Colon (tissue), 2 donors: ENCODE results near the gene MYO9A.
"Not testable (repeated sequence)": the region's sequence is repeated elsewhere in the genome, so short reads cannot be mapped to it uniquely, and the experiment has no call there.

ENCODE experiments used
- FAIRE-seq: peaks from 2 replicates; lab custom pipeline; 2012; peaks lifted over from hg19 to GRCh38; lab: Jason Lieb, UNC
- donor health status: control.
- donor health status: control.

The MYO9A gene

DNA sequence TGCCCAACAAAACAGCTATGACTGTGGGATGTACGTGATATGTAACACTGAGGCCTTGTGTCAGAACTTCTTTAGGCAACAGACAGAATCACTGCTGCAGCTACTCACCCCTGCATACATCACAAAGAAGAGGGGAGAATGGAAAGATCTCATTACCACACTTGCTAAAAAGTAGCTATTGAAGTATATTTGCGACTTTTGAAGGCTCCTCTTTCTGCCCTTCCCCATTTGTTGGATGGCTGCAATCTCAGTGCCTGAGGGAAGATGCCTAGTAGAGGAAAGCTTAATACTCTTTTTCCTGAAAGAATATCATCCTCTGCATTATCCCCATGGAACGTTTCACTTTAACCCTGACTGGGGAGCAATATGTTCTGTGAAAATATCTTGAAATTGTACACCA, 22.1 kb upstream of the MYO9A start:
- no peak for FAIRE-seq

DNA sequence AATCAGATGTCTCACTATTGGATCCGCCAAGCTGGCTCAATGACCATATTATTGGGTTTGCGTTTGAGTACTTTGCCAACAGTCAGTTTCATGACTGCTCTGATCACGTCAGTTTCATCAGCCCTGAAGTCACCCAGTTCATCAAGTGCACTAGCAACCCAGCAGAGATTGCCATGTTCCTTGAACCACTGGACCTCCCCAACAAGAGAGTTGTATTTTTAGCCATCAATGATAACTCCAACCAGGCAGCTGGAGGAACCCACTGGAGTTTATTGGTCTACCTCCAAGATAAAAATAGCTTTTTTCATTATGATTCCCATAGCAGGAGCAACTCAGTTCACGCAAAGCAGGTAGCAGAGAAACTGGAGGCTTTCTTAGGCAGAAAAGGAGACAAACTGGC, 21.7 kb upstream of the MYO9A start:
- no peak for FAIRE-seq

DNA sequence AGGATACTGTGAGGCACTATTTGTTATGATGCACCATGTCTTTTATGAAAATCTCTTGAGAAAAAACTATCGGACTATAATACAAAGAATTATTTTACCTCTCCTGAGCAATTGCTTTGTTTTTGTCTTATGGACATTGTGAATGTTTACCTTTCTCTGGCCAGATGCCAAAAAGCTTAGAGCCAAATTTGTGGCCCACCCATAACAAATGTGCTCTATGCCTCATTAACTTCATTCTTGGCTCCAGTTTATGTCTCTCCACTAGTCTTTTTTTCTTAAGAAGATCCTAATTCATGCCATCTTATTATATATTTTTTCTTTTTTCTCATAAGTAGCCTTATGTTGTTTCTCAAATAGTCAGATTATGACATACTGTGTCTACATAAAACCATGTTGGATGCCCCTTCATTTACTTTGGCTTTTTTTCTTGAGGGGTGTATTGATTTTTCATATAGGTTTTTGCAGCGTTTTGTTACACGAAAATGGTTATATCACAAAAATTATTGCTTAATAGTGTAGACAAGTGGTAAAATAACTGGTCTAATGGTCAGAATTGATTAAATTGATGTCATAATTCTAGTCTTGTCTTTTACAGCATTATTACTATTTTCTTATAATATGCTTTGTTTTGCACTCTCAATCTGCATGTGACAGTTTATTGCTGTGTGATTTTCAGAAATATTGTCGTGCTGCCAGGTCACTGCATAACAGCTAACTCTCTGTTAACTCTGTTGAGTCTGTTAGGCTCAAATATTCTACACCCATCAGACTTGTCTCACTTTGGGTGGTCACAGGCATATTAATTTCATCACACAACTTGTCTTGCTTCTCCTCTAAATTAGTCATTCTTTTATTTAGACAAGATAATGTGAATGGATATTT, 18.5 kb upstream of the MYO9A start:
- FAIRE-seq, result no peak

DNA sequence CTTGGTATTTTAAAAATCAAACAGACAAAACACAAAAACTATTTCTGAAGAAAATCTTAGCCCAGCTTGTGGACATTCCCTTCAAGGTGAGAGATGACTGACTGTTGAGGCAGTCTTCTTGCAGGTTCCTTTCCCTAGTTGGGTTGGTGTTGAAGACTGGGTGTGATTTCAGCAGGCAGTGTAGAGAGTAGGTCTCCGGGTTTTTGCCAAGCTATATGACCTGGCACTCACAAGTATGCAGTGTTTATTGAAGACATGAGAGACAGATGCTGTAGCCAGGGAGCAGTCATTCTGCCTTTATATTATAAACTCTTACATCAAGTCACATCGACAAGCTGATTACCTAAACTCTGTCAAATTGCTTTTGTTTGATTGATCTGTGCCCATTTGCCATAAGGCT, 17.8 kb upstream of the MYO9A start:
- no peak for FAIRE-seq

DNA sequence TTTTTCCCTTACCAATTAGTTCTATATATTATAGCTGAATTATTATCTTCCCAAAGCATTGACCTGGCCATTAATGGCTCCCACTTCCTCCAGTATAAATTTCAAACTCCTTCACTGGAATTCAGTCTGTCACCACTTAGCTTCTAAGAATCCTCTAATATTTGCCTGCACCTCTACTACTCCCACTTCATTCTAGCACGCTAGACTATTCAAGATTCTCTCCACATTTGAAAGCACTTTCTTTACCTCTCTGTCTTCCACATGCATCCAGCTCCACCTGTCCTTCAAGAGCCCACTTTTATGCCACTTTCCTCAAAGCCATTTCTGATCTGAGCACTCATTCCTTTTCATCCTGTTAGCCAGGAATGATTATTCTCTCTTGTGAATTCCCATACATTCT, 15.3 kb upstream of the MYO9A start:
- FAIRE-seq, result no peak

DNA sequence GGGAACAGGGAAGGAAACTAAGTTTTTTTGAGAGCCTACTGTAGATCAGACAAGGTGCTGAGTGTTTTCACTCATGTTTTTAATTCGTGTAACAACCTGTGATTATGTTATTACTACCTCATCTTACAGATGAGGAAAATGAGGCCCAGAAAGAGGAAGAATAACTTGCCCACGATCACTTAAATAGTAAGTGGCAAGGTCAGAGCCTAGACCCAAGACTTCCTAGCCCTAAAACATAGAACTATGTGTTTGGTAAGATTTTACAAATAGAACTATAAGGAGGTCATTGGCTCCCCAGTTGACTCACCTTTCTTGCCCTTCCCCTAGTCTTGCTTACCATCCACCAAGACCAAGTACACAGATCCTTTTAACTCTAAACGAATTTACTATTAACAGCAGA, 14.0 kb upstream of the MYO9A start:
- no peak for FAIRE-seq

DNA sequence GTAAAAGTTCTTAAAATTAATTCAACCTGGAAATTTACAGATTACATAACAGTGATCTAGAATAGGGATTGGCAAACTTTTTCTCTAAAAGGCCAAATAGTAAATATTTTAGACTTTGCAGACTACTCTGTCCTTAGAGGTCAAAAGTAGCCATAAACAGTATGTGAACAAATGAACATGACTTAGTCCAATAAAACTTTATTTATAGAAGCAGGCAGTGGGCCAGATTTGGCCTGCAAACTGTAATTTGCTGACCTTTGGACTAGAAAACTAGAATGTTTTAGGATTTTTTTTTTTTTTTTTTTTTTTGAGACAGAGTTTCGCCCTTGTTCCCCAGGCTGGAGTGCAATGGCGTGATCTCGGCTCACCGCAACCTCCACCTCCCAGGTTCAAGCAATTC, 12.3 kb upstream of the MYO9A start:
- no peak for FAIRE-seq

DNA sequence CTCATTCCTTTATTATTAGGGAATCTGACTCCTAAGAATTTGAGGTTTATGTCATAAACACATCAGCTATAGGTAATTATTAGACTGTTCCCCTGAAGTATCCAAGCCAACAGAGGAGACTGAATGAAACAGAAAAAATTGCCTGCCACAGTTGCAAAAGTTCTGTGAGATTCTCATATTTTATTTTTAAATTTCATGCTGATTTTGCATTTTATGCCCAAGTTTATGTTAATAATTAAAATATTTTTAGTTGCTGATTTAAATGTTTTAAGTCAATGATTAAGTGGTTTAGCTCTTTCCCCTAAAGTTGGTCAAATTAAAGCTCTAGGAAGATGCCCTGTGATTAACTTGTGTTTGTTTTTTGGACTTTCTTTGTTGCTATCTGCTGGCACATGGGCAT, 10.4 kb upstream of the MYO9A start:
- FAIRE-seq, result no peak

DNA sequence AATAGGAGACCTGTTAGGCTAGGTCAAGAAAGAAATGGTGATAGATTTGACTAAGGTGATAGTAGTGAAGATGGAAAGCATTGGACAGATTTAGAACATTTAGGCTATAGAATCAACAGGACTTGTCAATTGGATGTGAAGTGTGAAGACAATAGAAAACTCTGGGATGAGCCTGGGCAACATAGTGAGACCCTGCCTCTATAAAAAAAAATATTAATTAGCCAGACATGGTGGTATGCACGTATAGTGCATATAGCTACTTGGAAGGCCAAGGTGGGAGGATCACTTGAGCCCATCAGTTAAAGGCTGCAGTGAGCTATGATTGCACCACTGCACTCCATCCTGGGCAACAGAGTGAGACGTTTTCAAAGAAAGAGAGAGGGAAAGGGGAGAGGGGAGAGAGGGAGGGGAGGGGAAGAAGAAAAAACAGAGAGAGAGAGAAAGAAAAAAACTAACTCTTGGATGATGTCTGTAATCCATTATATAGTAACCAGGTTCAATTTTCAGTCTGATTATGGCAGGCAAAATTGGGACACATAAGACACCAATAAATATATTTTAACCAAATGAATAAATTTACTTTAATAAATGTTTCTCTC, 9.9 kb upstream of the MYO9A start:
- no peak for FAIRE-seq

DNA sequence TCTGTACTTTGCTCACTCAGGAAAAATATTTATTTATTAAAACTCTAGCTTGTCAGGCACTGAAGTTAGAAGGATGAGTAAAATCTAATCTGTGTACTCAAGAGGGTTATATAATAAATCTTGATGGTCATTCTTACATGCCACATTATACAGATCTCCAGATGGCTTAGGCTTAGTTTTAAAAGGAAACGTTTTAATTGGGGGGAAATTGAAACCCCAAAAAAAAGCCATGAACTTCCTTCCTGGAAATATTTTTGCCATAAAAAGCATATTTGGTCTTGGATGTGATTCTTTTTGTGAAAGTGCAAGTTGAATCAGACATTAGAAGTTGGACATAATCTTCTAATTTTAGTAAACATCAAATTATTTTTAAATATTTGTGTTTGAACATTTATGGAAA, 6.3 kb upstream of the MYO9A start:
- no peak for FAIRE-seq

DNA sequence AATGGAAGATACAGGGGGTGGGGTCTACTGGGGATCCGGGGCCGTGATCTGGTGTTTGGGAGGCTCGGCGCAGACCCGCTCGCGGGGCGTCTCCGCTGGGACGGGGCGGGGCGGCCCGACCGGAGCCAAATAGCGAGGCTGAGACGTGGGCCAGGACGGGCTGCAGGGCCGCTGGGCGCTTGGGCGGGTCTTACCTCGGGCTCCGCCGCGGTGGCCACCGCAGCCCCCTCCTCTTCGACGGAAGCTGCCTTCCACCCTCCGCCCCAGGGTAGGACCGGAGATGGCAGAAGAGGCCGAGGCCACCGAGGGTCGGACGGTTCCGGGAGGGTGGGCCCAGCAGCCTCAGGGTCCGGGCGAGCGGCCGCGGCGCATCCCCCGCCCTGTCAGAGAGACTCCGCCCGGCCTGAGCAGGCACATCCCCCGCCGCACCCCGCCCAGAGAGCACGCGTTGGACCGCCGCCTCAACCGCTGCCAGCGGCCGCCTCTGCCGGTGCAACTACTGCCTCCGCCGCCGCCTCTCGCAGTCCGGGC, 399 bp downstream of the MYO9A start:
- FAIRE-seq, result no peak

DNA sequence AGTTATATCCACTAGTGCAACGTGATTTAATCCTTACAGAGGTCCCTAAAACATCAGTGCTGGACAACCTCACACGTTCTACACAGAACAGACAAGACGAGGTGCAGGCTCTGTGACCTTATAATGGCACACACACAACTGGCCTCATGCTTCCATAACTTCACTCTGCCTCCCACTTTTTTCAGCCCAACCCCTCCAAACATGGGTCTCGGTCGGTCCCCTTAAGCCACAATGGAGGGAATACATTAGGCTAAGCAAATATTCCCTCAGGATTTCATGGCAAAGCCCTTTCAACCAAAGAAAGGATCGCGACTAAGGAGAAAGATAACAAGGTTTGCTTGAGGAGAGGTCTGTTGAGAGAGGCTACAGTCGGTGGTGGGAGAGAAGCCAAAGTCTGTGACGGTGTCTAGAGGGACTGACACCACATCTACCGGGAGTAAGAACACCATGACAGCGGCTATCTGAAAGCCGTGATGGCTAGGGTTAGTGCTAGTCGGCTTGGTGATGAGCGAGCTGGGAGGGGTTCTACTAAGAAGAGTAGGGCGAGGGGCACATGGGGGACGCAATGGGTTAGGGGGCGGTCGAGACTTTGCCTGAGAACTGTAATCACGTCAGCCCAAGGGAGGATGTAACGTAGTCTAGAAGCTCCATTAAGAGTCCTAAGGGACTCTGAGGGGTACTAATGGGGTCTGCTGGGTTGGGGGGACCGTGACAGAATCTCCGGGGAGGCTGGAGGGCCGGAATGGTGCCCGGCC, 1.0 kb downstream of the MYO9A start:
- no peak for FAIRE-seq

DNA sequence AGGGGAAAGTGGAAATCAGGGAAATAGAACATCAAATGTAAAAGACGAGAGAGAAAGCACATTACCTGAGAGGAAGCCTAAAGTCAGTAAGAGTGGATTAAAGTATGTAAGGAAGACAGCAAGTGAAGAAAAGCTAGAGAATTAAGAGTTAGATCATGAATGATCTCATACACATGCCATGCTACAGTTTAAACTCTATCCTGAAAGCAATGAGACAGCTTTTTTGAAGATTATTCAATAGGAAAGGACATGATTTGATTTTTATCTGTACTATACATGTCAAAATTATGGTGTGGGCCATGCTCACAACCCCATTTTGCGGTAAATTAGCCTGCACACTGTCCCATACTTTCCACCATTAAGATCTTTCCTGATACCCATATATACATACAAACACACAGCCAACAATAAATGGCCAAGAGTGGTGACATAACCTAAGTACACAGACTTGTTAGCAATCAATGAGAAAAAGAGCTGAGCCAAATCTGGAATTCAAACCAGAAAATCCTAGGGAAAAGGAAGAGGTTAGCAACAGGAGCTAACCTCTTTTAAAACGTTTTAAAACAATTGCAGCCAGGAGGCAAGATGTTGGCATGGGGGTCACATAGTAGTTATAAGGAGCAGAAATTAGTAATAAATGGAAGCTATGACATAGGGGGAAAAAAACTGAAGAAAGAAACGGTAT, 4.5 kb downstream of the MYO9A start:
- FAIRE-seq, result no peak

DNA sequence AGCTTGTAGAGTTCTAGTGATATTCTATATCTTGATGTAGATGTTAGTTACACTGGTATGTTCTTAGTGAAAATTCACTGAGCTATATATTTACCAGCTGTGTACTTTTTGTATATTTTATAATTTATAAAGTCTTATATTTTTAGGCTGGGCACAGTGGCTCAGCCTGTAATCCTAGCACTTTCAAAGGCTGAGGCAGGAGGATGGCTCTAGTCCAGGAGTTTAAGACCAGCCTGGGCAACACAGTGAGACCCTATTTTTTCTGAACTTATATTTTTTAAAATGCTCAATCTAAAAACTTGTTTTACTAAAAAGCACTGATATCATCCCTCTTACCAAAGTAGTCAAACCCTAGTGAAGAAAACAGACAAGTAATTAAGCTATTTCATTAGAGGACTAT, 5.1 kb downstream of the MYO9A start:
- no peak for FAIRE-seq

DNA sequence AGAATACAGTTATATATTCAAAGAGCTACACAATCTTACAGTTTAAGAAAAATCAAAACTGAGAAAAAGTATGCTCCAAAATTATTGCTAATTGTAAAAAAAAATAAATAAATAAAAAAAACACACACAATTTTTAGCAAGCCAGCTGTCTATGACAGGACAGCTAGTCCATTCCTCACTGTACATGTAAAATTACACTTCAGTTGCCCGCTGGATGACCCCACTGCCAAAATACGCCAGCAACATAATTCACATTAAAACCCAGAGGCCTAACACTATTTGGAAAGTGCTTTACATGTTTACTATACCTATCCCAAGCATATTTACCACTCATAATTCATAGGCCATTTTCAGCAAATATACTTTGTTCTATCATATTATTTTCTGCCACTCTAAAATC, 5.8 kb downstream of the MYO9A start:
- no peak for FAIRE-seq

DNA sequence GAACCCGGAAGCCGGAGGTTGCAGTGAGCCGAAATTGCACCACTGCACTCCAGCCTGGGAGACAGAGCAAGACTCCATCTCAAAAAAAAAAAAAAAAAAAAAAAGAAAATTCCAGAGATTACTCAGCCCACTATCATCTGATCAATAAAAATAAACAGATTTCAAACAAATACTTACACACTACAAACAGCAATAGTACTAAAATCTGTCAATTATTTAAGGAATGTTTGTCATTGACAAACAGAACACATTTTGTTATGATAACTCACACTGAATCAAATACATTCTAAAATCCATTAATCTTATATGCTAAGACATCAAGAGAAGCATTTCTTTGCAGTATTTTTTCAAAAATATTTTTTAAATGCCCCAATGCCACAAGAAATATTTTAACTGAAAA, 7.6 kb downstream of the MYO9A start:
- FAIRE-seq, result no peak

DNA sequence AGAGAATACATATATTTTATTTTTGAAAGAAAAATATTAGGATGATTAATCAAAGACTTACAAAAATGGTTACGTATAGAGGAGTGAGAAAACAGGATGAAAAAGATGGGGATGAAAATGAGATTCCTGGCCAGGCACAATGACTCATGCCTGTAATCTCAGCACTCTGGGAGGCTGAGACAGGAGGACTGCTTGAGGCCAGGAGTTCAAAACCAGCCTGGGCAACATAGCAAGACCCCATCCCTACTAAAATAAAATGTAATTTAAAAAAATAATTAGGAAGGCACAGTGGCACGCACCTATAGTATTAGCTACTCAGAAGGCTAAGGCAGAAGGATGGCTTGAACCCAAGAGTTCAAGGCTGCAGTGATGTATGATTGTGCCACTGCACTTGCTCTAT, 11.9 kb downstream of the MYO9A start:
- no peak for FAIRE-seq

DNA sequence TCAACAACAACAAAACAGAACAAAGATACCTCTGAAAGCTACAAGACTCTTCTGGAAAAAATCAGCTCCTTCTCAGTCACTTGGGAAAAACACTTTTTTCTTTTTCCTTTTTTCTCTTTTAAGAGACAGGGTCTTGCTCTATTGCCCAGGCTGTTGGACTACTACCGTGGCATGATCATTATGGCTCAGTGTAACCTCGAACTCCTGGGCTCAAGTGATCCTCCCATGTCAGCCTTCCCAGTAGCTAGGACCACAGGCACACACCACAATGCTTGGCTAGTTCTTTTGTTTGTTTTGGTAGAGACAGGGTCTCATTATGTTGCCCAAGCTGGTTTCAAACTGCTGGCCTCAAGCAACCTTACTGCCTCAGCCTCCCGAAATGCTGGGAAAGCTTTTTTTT, 12.8 kb downstream of the MYO9A start:
- no peak for FAIRE-seq

DNA sequence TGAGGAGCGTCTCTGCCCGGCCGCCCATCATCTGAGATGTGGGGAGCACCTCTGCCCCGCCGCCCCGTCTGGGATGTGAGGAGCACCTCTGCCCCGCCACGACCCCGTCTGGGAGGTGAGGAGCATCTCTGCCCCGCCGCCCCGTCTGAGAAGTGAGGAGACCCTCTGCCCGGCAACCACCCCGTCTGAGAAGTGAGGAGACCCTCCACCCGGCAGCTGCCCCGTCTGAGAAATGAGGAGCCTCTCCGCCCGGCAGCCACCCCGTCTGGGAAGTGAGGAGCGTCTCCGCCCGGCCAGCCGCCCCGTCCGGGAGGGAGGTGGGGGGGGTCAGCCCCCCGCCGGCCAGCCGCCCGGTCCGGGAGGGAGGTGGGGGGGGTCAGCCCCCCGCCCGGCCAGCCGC, 17.4 kb downstream of the MYO9A start:
- FAIRE-seq, result not testable (repeated sequence)

DNA sequence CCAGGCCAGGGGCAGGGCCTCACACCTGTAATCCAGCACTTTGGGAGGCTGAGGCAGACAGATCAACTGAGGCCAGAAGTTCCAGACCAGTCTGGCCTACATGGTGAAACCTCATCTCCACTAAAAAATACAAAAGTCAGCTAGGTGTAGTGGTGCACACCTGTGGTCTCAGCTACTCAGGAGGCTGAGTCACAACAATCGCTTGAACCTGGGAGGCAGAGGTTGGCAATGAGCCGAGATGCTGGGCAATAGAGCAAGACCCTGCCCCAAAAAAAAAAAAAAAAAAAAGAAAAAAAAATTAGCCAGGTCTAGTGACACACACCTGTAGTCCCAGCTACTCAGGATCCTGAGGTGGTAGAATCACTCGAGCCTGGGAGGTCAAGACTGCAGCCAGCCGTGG, 18.8 kb downstream of the MYO9A start:
- no peak for FAIRE-seq

DNA sequence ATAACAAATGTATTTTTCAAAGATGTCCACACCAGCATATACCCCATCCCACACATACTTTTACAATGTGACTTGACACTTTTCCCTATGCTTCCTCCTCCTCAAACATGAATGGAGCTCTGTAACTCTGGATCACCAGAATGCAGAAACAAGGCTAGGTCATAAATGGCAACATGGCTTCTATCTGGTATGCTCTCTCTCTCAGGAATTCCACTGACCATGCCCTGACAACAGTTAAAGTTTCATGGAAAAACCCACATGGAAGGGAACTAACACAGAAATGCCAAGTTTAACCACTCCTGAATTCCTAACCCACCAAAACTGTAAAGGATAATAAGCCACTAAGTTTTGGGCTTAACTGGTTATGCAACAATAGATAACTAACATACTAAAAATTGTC, 19.9 kb downstream of the MYO9A start:
- no peak for FAIRE-seq

DNA sequence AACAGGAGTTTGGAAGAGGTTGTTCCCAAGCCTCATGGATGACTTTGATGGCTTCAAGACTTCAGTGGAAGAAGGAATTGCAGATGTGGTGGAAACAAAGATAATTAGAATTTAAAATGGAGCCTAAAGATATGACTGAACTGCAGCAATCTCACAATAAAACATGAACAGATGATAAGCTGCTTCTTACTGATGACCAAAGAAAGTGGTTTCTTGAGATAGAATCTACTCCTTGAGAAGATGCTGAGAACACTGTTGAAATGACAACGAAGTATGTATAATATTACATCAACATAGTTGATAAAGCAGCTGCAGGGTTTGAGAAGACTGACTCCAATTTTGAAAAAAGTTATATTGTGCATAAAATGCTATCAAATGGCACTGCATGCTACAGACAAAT, 21.2 kb downstream of the MYO9A start:
- no peak for FAIRE-seq

DNA sequence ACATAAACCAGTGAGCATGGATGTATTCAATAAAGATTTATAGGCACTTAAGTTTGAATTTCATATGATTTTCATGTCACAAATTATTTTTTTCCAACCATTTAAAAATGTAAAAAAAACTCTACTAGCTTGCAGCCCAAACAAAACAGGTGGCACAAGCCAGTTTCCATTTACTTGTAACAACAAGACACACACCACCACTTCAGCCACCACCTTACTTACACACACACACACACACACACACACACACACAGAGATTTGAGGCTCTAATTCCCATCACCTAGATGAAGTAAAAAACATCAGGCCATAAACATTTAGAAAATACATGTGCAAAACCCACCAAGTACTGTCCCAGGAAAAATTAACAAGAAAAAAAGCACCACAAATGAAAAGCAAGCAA, 25.3 kb downstream of the MYO9A start:
- no peak for FAIRE-seq
